ENCODE results near the gene PIK3C3. TPM values are rescaled to one million over a fixed set of nuclear protein-coding genes. Genes with fewer than 3 reads are reported as not detected.

PIK3C3 gene
- total and polyA plus RNA-seq, 2 of the 8 experiments (the other 6 are each of a cell fraction or from before 2014, with no cell fraction given): 15.3 to 47.4 TPM

GRCh38 chr18:41969881-41970280 lies 14.8 kb downstream of the PIK3C3 start (continued):
- no peak for TF ChIP-seq ATF2 (IDR thresholded peaks at IDR 0.05; ENCODE audit: low read length)
- no peak for TF ChIP-seq MAFK (IDR thresholded peaks at IDR 0.05; ENCODE audit: low read depth, low read length)
- no peak for TF ChIP-seq HDAC2 (IDR thresholded peaks at IDR 0.05; ENCODE audit: borderline replicate concordance in 1 of 2, low read depth in 2 of 2, low read length in 2 of 2)
- no peak for TF ChIP-seq USF2 (IDR thresholded peaks at IDR 0.05; ENCODE audit: low read length)
